ENCODE data around the gene CCDC116. TPM values are rescaled to one million over a fixed set of nuclear protein-coding genes. Genes with fewer than 3 reads are reported as not detected.

The CCDC116 gene
- total RNA-seq, 1 donor from 2014 or later = not detected

DNA sequence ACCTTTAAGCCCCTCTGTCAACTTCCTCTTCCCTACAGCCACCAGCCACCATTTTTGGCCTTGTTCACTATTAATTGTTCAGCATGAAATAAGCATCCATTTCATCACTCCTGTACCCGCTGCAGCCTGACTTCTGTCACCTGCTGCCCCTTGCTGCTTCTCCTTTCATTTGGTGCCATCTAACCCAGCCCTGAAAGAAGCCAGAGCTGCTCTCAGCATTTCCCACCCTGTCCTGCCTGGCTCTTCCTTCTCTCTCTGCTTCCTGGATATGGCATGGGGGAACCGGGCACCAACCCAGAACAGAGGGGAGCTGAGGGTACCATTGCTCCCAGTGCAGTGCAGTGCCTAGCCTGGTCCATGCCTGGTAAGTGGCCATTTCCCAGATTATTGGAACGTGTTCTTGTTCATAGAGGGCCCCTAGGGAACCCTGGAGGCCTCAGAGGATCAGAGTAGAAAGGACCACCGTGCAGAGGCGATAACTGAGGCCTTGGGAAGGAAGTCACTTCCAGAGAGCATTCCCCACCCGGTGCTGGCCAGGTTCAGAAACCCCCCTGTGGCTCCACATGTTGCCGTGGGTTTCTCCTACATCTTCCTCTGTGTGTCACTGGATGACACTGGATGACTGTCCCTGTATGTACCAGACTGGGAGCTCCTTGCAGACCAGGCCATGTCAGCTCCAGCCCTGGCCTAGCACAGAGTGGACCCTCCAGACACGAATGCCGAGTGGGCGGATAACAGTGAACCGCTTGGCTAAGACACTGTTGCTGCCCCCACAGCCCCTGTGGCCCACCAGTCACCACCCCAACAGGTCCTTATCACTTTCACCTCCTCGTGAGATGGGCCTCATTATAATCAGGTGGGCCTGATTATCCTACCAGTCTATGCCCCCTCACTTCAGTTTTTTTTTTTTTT is 7.4 kb upstream of the CCDC116 start:
- no peak for FAIRE-seq
- H3K27me3 ChIP-seq (ENCODE audit: control insufficient read depth, insufficient read depth, low read length) = no peaks in the 10 kb centered on the region
- TF ChIP-seq, protein P1, sequence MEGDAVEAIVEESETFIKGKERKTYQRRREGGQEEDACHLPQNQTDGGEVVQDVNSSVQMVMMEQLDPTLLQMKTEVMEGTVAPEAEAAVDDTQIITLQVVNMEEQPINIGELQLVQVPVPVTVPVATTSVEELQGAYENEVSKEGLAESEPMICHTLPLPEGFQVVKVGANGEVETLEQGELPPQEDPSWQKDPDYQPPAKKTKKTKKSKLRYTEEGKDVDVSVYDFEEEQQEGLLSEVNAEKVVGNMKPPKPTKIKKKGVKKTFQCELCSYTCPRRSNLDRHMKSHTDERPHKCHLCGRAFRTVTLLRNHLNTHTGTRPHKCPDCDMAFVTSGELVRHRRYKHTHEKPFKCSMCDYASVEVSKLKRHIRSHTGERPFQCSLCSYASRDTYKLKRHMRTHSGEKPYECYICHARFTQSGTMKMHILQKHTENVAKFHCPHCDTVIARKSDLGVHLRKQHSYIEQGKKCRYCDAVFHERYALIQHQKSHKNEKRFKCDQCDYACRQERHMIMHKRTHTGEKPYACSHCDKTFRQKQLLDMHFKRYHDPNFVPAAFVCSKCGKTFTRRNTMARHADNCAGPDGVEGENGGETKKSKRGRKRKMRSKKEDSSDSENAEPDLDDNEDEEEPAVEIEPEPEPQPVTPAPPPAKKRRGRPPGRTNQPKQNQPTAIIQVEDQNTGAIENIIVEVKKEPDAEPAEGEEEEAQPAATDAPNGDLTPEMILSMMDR (IDR thresholded peaks at IDR 0.05; ENCODE audit: insufficient read depth, low read length, severe bottlenecking) = no peak
- no peak overlapping the region for H3K4me3 ChIP-seq (ENCODE audit: low read depth, low read length)
- peaks cover 14% of the 10 kb centered on the region for H3K36me3 ChIP-seq (ENCODE audit: control insufficient read depth, insufficient read depth, low read length)
- DNase-seq (ENCODE audit: low read depth) = no peak

DNA sequence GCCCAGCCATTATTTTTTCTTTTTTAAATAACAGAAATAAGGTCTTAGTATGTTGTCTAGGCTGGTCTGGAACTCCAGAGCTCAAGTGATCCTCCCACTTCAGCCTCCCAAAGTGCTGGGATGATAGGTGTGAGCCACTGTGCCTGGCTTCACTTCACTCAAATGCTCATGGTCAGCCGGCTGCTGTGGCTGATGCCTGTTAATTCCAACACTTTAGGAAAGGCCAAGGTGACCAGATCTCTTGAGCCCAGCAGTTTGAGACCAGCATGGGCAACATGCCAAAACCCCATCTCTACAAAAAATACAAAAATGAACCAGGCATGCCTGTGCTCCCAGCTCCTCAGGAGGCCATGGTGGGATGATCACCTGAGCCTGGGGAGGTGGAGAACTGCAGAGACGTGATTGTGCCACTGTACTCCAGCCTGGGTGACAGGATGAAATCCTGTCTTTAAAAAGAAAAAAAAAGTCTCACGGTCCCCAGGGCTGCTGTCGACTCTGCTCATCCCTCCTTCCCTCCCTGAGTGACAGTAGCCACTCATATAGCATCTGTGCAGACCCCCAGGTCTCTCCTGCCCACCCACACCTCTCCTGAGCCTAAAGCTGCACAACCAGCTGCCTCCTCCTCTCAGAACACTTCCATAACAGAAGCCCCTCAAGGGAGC is 6.4 kb upstream of the CCDC116 start:
- Histone ChIP-seq H3K4me3 (ENCODE audit: low read depth, low read length) (no peak overlapping the region), H3K36me3 (ENCODE audit: control insufficient read depth, insufficient read depth, low read length) (peaks cover 11% of the 10 kb centered on the region), H3K27me3 (ENCODE audit: control insufficient read depth, insufficient read depth, low read length) (no peaks in the 10 kb centered on the region)
- FAIRE-seq (no peak), DNase-seq (ENCODE audit: low read depth) (no peak)
- TF ChIP-seq, protein P1 (IDR thresholded peaks at IDR 0.05; ENCODE audit: insufficient read depth, low read length, severe bottlenecking) = no peak

DNA sequence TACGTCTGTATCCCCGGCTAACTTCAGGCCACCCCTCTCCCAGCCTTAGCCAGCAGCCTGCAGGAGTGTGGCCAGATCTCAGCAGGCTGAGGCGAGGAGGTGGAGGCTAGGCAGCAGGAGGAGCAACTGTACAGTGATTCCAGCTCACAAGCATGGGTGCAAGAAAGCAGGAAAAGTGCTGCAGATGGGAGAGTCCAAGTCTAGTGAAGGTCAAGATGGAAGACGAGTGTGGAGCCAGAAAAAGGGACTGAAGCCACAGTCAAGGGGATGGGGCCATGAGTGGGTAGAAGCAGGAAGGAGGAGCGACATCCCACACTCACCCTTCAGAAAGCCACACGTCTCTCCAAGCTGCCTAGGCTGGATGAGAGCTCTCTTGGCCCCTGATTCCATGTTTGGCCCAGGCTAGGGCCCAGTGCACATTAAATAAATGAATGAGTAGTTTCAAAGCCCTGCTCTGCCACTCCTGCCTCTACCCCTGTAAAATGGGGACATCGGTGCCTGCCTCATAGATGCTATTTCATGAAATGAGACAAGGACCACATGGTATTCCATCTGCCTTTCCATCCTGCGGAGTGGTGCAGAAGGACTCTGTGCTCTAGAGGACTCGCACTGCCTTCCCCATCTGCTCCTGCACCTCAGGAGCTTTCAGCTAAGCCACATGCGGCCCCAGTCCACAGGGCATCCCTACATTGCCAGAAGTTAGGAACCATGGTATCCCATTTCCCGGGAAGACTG is 5.7 kb upstream of the CCDC116 start:
- Histone ChIP-seq H3K36me3 (ENCODE audit: control insufficient read depth, insufficient read depth, low read length) (peaks cover 11% of the 10 kb centered on the region), H3K4me3 (ENCODE audit: low read depth, low read length) (no peak overlapping the region), H3K27me3 (ENCODE audit: control insufficient read depth, insufficient read depth, low read length) (no peaks in the 10 kb centered on the region)
- DNase-seq (ENCODE audit: low read depth) (no peak), FAIRE-seq (no peak)
- TF ChIP-seq, protein P1 (IDR thresholded peaks at IDR 0.05; ENCODE audit: insufficient read depth, low read length, severe bottlenecking) = no peak

- peaks cover 11% of the 10 kb centered on the region for H3K36me3 ChIP-seq (ENCODE audit: control insufficient read depth, insufficient read depth, low read length)
- TF ChIP-seq, protein P1 (IDR thresholded peaks at IDR 0.05; ENCODE audit: insufficient read depth, low read length, severe bottlenecking) = no peak
- DNase-seq (ENCODE audit: low read depth) = no peak
- FAIRE-seq = no peak
- no peaks in the 10 kb centered on the region for H3K27me3 ChIP-seq (ENCODE audit: control insufficient read depth, insufficient read depth, low read length)
- peak overlapping the region; percentile 97 for H3K4me3 ChIP-seq (ENCODE audit: low read depth, low read length)
Observed at GRCh38 chr22:21628386-21629254, 3.9 kb upstream of the CCDC116 start.

All from bronchial epithelial cell (primary cell).